GM21737 (cell line): ENCODE results near the gene KCTD19.

Experiments
- ATAC-seq: cut with Tn5 transposase; IDR thresholded peaks from one replicate; pipeline ENCODE4 v1.9.1; 2021; ENCODE audit warnings: mild to moderate bottlenecking, moderate library complexity; ENCODE audit not compliant: unreplicated experiment

Gene KCTD19

GRCh38 chr16:67244387-67245185 lies 82.0 kb downstream of the KCTD19 start:
- peak; percentile 44 for ATAC-seq

GRCh38 chr16:67243481-67243880 lies 83.1 kb downstream of the KCTD19 start:
- no peak for ATAC-seq

DNA sequence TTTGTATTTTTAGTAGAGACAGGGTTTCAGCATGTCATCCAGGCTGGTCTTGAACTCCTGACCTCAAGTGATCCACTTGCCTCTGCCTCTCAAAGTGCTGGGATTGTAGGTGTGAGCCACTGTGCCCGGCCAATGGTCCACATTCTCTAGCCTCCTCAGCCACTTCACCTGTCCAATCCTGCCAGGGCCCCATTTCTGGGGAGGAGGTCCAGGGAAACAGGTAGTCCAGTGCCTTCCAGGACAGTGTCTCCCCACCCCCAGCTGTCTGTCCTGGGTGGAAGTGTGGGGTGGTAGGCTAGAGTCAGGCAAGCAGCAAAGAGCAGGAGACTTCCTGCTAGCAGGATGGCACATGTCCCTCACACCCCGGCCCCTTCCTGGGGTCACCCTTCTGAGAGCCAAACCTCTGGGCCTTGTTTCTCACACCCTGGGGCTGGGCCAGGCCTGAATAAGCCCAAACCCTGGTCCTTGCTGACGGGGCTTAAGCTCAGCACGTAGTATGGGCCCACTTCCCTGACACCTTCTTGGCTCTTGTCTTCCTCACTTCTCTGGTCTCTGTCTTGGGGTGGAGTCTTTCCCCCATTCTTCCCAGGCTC lies 84.3 kb downstream of the KCTD19 start:
- ATAC-seq = no peak

- no peak for ATAC-seq
These were observed 85.3 kb downstream of the KCTD19 start for GRCh38 chr16:67241008-67241900.

GRCh38 chr16:67240506-67240905 lies 86.0 kb downstream of the KCTD19 start:
- no peak for ATAC-seq
